OCI-LY1 (cell line): ENCODE measurements around the gene SMCO2.

Experiments used
- H2AFZ ChIP-seq: fragments of 200-600 bp; sonication (generic), shearing (Covaris generic); 2 replicates; pipeline ENCODE4 v1.6.0; 2014; ENCODE audit warnings: antibody characterized with exemption, mild to moderate bottlenecking, low read length
- H3F3A ChIP-seq: fragments of 200-600 bp; sonication (generic), shearing (Covaris generic); 2 replicates; pipeline ENCODE4 v1.6.0; 2014; ENCODE audit warnings: mild to moderate bottlenecking, antibody characterized with exemption, low read length, moderate library complexity; ENCODE audit not compliant: insufficient read depth
- H3K27ac ChIP-seq: fragments of 200-600 bp; sonication (generic); 2 replicates; pipeline ENCODE4 v1.5.1; 2014; ENCODE audit warnings: low read length, mixed run types, mild to moderate bottlenecking, low read depth; ENCODE audit not compliant: poor library complexity, severe bottlenecking
- H3K27me3 ChIP-seq: fragments of 200-600 bp; sonication (generic); 2 replicates; pipeline ENCODE4 v1.6.0; 2014; ENCODE audit warnings: antibody characterized with exemption, mild to moderate bottlenecking, low read length, moderate library complexity; ENCODE audit not compliant: insufficient read depth
- H3K36me3 ChIP-seq: fragments of 200-600 bp; sonication (generic); 2 replicates; pipeline ENCODE4 v1.6.1; 2014; ENCODE audit warnings: mild to moderate bottlenecking, antibody characterized with exemption, low read length, moderate library complexity, mixed read lengths; ENCODE audit not compliant: insufficient read depth
- H3K4me1 ChIP-seq: fragments of 200-600 bp; sonication (generic); 2 replicates; pipeline ENCODE4 v1.5.1; 2014; ENCODE audit warnings: mild to moderate bottlenecking, low read length, moderate library complexity; ENCODE audit not compliant: insufficient read depth, severe bottlenecking
- H3K4me2 ChIP-seq: fragments of 200-600 bp; sonication (generic), shearing (Covaris generic); 2 replicates; pipeline ENCODE4 v1.6.1; 2014; ENCODE audit warnings: low read length
- H3K4me3 ChIP-seq: fragments of 200-600 bp; sonication (generic); 2 replicates; pipeline ENCODE4 v1.5.1; 2014; ENCODE audit warnings: low read length, low read depth, mild to moderate bottlenecking, mixed read lengths; ENCODE audit not compliant: poor library complexity, severe bottlenecking
- H3K79me2 ChIP-seq: fragments of 200-600 bp; shearing (Covaris generic); 2 replicates; pipeline ENCODE4 v1.6.1; 2016; ENCODE audit warnings: mixed run types, low read length, mixed read lengths; ENCODE audit not compliant: insufficient read depth
- H3K9ac ChIP-seq: fragments of 200-600 bp; sonication (generic), shearing (Covaris generic); 2 replicates; pipeline ENCODE4 v1.6.1; 2014; ENCODE audit warnings: mild to moderate bottlenecking, low read length, mixed read lengths
- H3K9me2 ChIP-seq: fragments of 200-600 bp; sonication (generic), shearing (Covaris generic); 2 replicates; pipeline ENCODE4 v1.6.1; 2014; ENCODE audit warnings: low read depth, mild to moderate bottlenecking, low read length, mixed read lengths
- H3K9me3 ChIP-seq: fragments of 200-600 bp; shearing (Covaris generic); 2 replicates; pipeline ENCODE4 v1.6.1; 2014; ENCODE audit warnings: low read length, mixed read lengths
- H4K20me1 ChIP-seq: fragments of 200-600 bp; sonication (generic), shearing (Covaris generic); 2 replicates; pipeline ENCODE4 v1.6.0; 2016; ENCODE audit warnings: mild to moderate bottlenecking, low read length; ENCODE audit not compliant: insufficient read depth
- EZH2 ChIP-seq: fragments of 200-600 bp; sonication (generic), shearing (Covaris generic); IDR thresholded peaks from 2 replicates; pipeline ENCODE4 v1.8.0; 2017; ENCODE audit warnings: borderline replicate concordance, mixed run types, mild to moderate bottlenecking, antibody characterized with exemption, low read length, moderate library complexity, mixed read lengths
- TF ChIP-seq, protein P1 (sequence below): fragments of 200-600 bp; sonication (generic), shearing (Covaris generic); IDR thresholded peaks from 2 replicates; pipeline ENCODE4 v1.5.1; 2017; ENCODE audit warnings: mild to moderate bottlenecking, antibody characterized with exemption, low read length, moderate library complexity, mixed read lengths

SMCO2 gene

DNA sequence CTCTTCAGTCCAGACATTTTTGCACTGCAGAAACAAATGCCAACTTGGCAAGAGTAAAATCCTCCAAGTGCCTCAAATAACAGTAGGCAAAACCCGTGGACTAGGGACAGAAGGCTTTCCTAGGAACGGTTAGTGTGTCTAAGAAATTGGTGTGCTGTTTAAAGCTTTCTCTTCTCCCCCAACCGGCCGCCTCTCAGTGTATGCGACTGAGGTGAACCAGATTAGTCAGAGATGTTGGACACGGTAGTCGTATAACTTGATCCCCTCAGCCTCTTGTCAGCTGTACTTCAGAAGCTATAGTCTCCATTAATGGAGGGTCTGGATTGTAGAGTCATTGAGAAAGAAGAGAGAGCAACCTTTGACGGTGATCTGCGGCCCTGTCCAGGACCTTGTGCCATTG lies 99.1 kb downstream of the SMCO2 start:
- Histone ChIP-seq H3F3A (no peaks in the 10 kb centered on the region), H3K79me2 (no peaks in the 10 kb centered on the region)
- no peak for TF ChIP-seq EZH2

DNA sequence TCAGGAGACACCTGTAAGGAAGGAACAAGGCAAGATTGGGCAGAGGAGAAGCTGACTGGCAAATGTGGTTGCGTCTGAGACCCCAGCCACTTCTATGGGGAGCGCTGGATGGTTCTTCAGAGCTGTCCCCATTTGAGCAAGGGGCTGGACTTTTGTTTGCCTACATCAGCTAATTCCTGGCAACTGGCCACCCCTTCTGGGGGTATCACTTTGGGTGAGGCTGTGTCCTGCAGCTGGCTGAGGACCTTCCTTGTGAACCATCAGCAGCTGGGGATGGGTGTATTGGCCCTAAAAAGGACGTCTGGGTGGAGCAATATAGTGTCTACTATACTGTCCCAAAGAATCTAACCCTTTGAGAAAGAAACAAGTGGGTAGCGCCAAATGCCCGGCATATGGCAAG lies 101.1 kb downstream of the SMCO2 start:
- Histone ChIP-seq H3K4me2 (no peak overlapping the region), H3K79me2 (no peaks in the 10 kb centered on the region), H3K9me2 (no peaks in the 10 kb centered on the region), H3K4me1 (no peaks in the 10 kb centered on the region), H3K4me3 (no peak overlapping the region), H3K27ac (no peak overlapping the region), H2AFZ (no peak overlapping the region), H3K36me3 (no peaks in the 10 kb centered on the region), H4K20me1 (no peaks in the 10 kb centered on the region), H3K27me3 (no peaks in the 10 kb centered on the region), H3K9ac (no peak overlapping the region), H3K9me3 (no peaks in the 10 kb centered on the region), H3F3A (no peaks in the 10 kb centered on the region)
- TF ChIP-seq, protein P1, sequence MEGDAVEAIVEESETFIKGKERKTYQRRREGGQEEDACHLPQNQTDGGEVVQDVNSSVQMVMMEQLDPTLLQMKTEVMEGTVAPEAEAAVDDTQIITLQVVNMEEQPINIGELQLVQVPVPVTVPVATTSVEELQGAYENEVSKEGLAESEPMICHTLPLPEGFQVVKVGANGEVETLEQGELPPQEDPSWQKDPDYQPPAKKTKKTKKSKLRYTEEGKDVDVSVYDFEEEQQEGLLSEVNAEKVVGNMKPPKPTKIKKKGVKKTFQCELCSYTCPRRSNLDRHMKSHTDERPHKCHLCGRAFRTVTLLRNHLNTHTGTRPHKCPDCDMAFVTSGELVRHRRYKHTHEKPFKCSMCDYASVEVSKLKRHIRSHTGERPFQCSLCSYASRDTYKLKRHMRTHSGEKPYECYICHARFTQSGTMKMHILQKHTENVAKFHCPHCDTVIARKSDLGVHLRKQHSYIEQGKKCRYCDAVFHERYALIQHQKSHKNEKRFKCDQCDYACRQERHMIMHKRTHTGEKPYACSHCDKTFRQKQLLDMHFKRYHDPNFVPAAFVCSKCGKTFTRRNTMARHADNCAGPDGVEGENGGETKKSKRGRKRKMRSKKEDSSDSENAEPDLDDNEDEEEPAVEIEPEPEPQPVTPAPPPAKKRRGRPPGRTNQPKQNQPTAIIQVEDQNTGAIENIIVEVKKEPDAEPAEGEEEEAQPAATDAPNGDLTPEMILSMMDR: no peak
- TF ChIP-seq EZH2: no peak

More for the DNA sequence above, 99.1 kb downstream of the SMCO2 start:
- Histone ChIP-seq H3K27me3 (no peaks in the 10 kb centered on the region), H3K36me3 (no peaks in the 10 kb centered on the region), H3K4me1 (no peaks in the 10 kb centered on the region), H3K4me2 (no peak overlapping the region), H4K20me1 (no peaks in the 10 kb centered on the region), H3K9me2 (no peaks in the 10 kb centered on the region), H3K27ac (no peak overlapping the region), H2AFZ (no peak overlapping the region), H3K9me3 (no peaks in the 10 kb centered on the region), H3K9ac (no peak overlapping the region), H3K4me3 (no peak overlapping the region)

DNA sequence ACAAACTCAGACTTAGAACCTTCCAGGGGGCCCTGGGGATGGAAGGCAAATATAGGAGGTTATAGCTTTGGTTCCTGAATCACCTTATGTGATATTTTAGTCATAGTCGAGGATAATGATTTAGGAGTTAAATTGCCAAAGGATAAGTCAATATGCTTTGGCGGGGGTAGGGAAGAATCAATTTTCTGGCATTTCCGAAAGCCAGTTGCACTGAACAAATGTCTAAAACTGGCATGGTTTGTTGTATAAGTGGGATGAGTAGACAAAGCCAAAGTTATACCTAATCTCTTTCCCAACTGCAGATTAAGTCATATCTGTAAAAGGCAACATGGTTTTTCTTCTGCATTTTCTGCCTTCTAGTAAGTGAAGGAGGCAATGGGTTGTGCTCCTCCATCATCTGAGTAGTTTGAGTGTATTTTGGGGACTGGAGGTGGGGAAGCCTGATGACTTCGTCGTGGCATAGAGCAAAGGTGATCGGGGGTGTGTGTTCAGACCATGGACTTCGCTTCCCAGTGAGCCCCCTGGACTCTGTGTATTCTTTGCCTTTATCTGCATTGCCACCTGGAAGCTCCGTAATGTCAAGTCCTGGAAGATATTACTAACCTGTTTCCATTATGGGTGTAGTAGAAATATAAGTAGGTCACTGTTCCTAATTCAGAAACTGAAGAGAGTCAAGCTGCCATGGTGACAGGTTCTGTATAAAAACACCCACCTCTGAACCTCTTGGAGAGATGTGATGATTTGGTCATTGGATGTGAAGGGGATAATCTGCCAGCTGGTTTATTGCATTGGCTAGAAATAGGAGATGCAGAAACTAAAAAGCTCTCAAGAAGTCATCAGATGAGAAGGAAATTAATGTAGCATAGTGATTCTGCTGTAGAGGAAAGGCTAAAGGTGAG lies 102.0 kb downstream of the SMCO2 start:
- H3K9me3 ChIP-seq: no peaks in the 10 kb centered on the region
- TF ChIP-seq, protein P1: no peak
- TF ChIP-seq EZH2: no peak
- no peaks in the 10 kb centered on the region for H3K79me2 ChIP-seq

More for the DNA sequence above, 102.0 kb downstream of the SMCO2 start:
- no peaks in the 10 kb centered on the region for H3K36me3 ChIP-seq
- H3K9ac ChIP-seq: no peak overlapping the region
- no peak overlapping the region for H3K4me2 ChIP-seq
- H3K27ac ChIP-seq: no peak overlapping the region
- no peaks in the 10 kb centered on the region for H4K20me1 ChIP-seq
- H3K4me3 ChIP-seq: no peak overlapping the region
- H3K27me3 ChIP-seq: no peaks in the 10 kb centered on the region
- no peaks in the 10 kb centered on the region for H3F3A ChIP-seq
- H3K9me2 ChIP-seq: no peaks in the 10 kb centered on the region
- H2AFZ ChIP-seq: no peak overlapping the region
- H3K4me1 ChIP-seq: no peaks in the 10 kb centered on the region
